IMR-90 (cell line): ENCODE results near the gene RIPOR3. TPM values are rescaled to one million over a fixed set of nuclear protein-coding genes. Genes with fewer than 3 reads are reported as not detected.

ENCODE experiments used
- ATAC-seq: fragments of 200-7000 bp; cut with Tn5 transposase; 2 replicates; pipeline ENCODE4 v1.9.1; 2020; ENCODE audit warnings: low read depth, mild to moderate bottlenecking, moderate library complexity
- BruUV-seq: library from RNA; stranded (reverse); fragments of 400-500 nt; replicated peaks from 2 replicates; lab custom pipeline; 2021; lab: Mats Ljungman, UMichigan
- CTCF ChIA-PET: fragments of 300-600 bp; formaldehyde crosslinking; extraction: SDS; loops from one replicate; lab custom pipeline; 2021; ENCODE audit warnings: antibody characterized with exemption; lab: Yijun Ruan, JAX
- POLR2A ChIA-PET: fragments of 300-600 bp; sonication (Branson Sonifier 250); formaldehyde crosslinking; loops from one replicate; lab custom pipeline; 2022; ENCODE audit warnings: antibody characterized with exemption; ENCODE audit not compliant: unreplicated experiment; lab: Charles Lee
- DNase-seq: peaks from one replicate; pipeline ENCODE4 v3.0.0; 2013
- H2AFZ ChIP-seq: replicated peaks from 2 replicates; pipeline ENCODE3; 2013; ENCODE audit warnings: low read length, mild to moderate bottlenecking; ENCODE audit not compliant: poor library complexity
- H2AK5ac ChIP-seq: 2 replicates; pipeline ENCODE4 v1.6.1; 2013; ENCODE audit warnings: low read depth, low read length, inconsistent platforms
- H2AK9ac ChIP-seq: replicated peaks from 2 replicates; pipeline ENCODE3; 2013; ENCODE audit warnings: mild to moderate bottlenecking, low read depth, low read length, moderate library complexity; ENCODE audit not compliant: poor library complexity
- H2BK120ac ChIP-seq: 2 replicates; pipeline ENCODE4 v1.6.1; 2013; ENCODE audit warnings: low read depth, low read length, inconsistent platforms
- H2BK15ac ChIP-seq: 3 replicates; pipeline ENCODE4 v1.6.1; 2013; ENCODE audit warnings: low read depth, low read length, inconsistent platforms
- H2BK20ac ChIP-seq: 2 replicates; pipeline ENCODE4 v1.6.1; 2013; ENCODE audit warnings: low read depth, mild to moderate bottlenecking, inconsistent platforms, low read length, moderate library complexity
- H2BK5ac ChIP-seq: 2 replicates; pipeline ENCODE4 v1.6.1; 2013; ENCODE audit warnings: mild to moderate bottlenecking, low read depth, low read length, inconsistent platforms; ENCODE audit not compliant: poor library complexity, severe bottlenecking
- H3K14ac ChIP-seq: replicated peaks from 2 replicates; pipeline ENCODE4 v1.6.1; 2013; ENCODE audit warnings: low read depth, low read length, inconsistent platforms
- H3K18ac ChIP-seq: 2 replicates; pipeline ENCODE4 v1.6.1; 2013; ENCODE audit warnings: low read depth, low read length, control low read depth
- H3K23ac ChIP-seq: 2 replicates; pipeline ENCODE4 v1.6.1; 2013; ENCODE audit warnings: low read depth, low read length, inconsistent platforms
- H3K27ac ChIP-seq: 2 replicates; pipeline ENCODE4 v1.5.1; 2013; ENCODE audit warnings: mild to moderate bottlenecking, control low read depth, low read length; ENCODE audit not compliant: insufficient read depth
- H3K27me3 ChIP-seq: 2 replicates; pipeline ENCODE4 v1.6.1; 2013; ENCODE audit warnings: low read length; ENCODE audit not compliant: control insufficient read depth, insufficient read depth
- H3K36me3 ChIP-seq: 2 replicates; pipeline ENCODE4 v1.6.1; 2013; ENCODE audit warnings: low read length, mixed read lengths; ENCODE audit not compliant: control insufficient read depth, insufficient read depth
- H3K4ac ChIP-seq: 2 replicates; pipeline ENCODE4 v1.6.1; 2013; ENCODE audit warnings: low read depth, low read length, inconsistent platforms
- H3K4me1 ChIP-seq: 2 replicates; pipeline ENCODE4 v1.6.1; 2013; ENCODE audit warnings: low read length, mixed read lengths; ENCODE audit not compliant: control insufficient read depth, insufficient read depth
- H3K4me2 ChIP-seq: 2 replicates; pipeline ENCODE4 v1.6.1; 2013; ENCODE audit warnings: low read depth, mild to moderate bottlenecking, control low read depth, low read length, moderate library complexity
- H3K4me3 ChIP-seq: 2 replicates; pipeline ENCODE4 v1.5.1; 2013; ENCODE audit warnings: low read depth, mild to moderate bottlenecking, control low read depth, low read length, moderate library complexity; ENCODE audit not compliant: insufficient read depth
- H3K56ac ChIP-seq: 2 replicates; pipeline ENCODE4 v1.6.1; 2013; ENCODE audit warnings: low read length, inconsistent platforms; ENCODE audit not compliant: insufficient read depth; ENCODE audit errors: extremely low read depth
- H3K79me1 ChIP-seq, 2 experiments: 2 replicates each; pipeline ENCODE4 v1.6.1; 2013; ENCODE audit warnings: low read length in 2 of 2, inconsistent platforms in 1 of 2, low read depth in 1 of 2
- H3K9ac ChIP-seq: 2 replicates; pipeline ENCODE4 v1.6.1; 2013; ENCODE audit warnings: low read depth, low read length, control low read depth
- H3K9me1 ChIP-seq: 2 replicates; pipeline ENCODE4 v1.6.1; 2013; ENCODE audit warnings: low read length, inconsistent platforms; ENCODE audit not compliant: insufficient read depth
- H3K9me3 ChIP-seq: 2 replicates; pipeline ENCODE4 v1.6.1; 2013; ENCODE audit warnings: low read length; ENCODE audit not compliant: control insufficient read depth, insufficient read depth
- H4K20me1 ChIP-seq: 2 replicates; pipeline ENCODE4 v1.6.1; 2013; ENCODE audit warnings: low read length, inconsistent platforms; ENCODE audit not compliant: insufficient read depth
- H4K5ac ChIP-seq: 2 replicates; pipeline ENCODE4 v1.6.1; 2013; ENCODE audit warnings: mild to moderate bottlenecking, low read depth, low read length, control low read depth
- H4K8ac ChIP-seq, 2 experiments: 2 replicates each; pipeline ENCODE4 v1.6.1; 2013; ENCODE audit warnings: low read depth in 2 of 2, low read length in 2 of 2, control low read depth in 1 of 2, inconsistent platforms in 1 of 2
- H4K91ac ChIP-seq: 2 replicates; pipeline ENCODE4 v1.6.1; 2013; ENCODE audit warnings: low read depth, low read length, inconsistent platforms; ENCODE audit not compliant: insufficient read depth
- MAFK ChIP-seq: IDR thresholded peaks from 2 replicates; pipeline ENCODE4 v1.6.1; 2012; ENCODE audit warnings: low read depth, low read length, improper control_type of control experiment
- RCOR1 ChIP-seq: IDR thresholded peaks from 2 replicates; pipeline ENCODE4 v1.6.1; 2012; ENCODE audit warnings: mild to moderate bottlenecking, low read length, improper control_type of control experiment; ENCODE audit not compliant: insufficient replicate concordance
- WGBS, 2 experiments: methylation state at CpG; one replicate each; pipeline versions ENCODE4 v1.1.5 to v1.1.7; 2013; ENCODE audit warnings: missing lambda C conversion rate in 2 of 2; ENCODE audit not compliant: insufficient read length in 1 of 2; ENCODE audit errors: extremely low coverage in 2 of 2; 5-methylcytosine and 5-hydroxymethylcytosine counted together
- dilution Hi-C: fragments of 300-500 bp; cut with HindIII; formaldehyde crosslinking; loops from one replicate; pipeline ENCODE4 v1.14.3; 2018; ENCODE audit warnings: low sequenced_read_pairs; ENCODE audit not compliant: unreplicated experiment
- in situ Hi-C: fragments of 300-500 bp; cut with MboI; formaldehyde crosslinking; loops from 3 replicates; pipeline ENCODE4 v1.14.3; 2019; ENCODE audit warnings: low sequenced_read_pairs, inconsistent platforms, mixed read lengths
- intact Hi-C: fragments of 100-400 bp; cut with micrococcal nuclease; formaldehyde crosslinking; loops from 2 replicates; pipeline ENCODE4 v1.10.0; 2022
- polyA plus RNA-seq, 3 experiments: library from polyadenylated mRNA; depleted of rRNA; stranded (reverse); fragments of >200 nt; gene quantifications; 2 replicates each; pipeline ENCODE4 v1.2.3, GENCODE V29; 2012; ENCODE audit warnings: low replicate concordance in 1 of 3
- total RNA-seq: library from RNA; depleted of rRNA; stranded (reverse); fragments of >200 nt; gene quantifications from 2 replicates; pipeline ENCODE4 v1.2.3, GENCODE V29; 2012

RIPOR3 gene
- total and polyA plus RNA-seq, 2 of the 4 experiments (the other 2 are of a cell fraction) = 0.54 to 1.7 TPM

DNA sequence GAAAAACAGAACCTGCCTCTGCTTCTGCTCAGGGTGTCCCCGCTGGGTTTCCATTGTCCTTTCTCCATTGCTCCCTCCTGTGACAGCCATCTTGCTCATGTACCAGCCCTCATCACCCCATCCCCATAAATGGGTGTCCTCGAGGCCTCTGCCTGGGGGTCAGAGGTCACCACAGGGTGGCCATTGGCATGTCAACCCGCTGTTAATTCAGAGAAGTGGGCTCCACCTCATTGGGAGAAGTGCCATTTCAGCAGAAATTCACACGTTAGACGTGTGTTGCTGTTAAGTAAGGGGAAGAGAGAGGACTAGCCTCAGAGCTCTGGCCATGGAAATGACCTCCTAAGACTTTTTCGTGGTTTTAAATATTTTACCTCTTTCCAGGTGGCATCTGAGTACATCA lies 109.2 kb downstream of the RIPOR3 start:
- no peak for ATAC-seq
- CTCF ChIA-PET = no interaction called here

More for the DNA sequence above, 109.2 kb downstream of the RIPOR3 start:
- H3K23ac ChIP-seq = no peak overlapping the region
- no peaks in the 10 kb centered on the region for H3K27me3 ChIP-seq
- no peak overlapping the region for H3K18ac ChIP-seq
- no peak overlapping the region for H2BK15ac ChIP-seq
- dilution Hi-C loops = no loop called here
- peaks cover 16 to 49% of the 10 kb centered on the region in 2 experiments for H3K79me1 ChIP-seq
- H4K20me1 ChIP-seq = peaks cover 22% of the 10 kb centered on the region
- H3K4me3 ChIP-seq = no peak overlapping the region
- H4K8ac ChIP-seq = no peak overlapping the region
- H2BK20ac ChIP-seq = no peak overlapping the region
- no peak overlapping the region for H2AK5ac ChIP-seq
- H3K9me1 ChIP-seq = no peaks in the 10 kb centered on the region
- no peak overlapping the region for H2BK120ac ChIP-seq
- H3K4ac ChIP-seq = no peak overlapping the region
- no TSS peak for BruUV-seq
- no peaks in the 10 kb centered on the region for H3K9me3 ChIP-seq
- no peak overlapping the region for H2AFZ ChIP-seq
- no peak overlapping the region for H3K14ac ChIP-seq
- H2BK5ac ChIP-seq = no peak overlapping the region
- no peak overlapping the region for H2AK9ac ChIP-seq
- peaks cover 6% of the 10 kb centered on the region; the same call in 1 of the 2 replicates for H3K4me1 ChIP-seq
- no peak for TF ChIP-seq RCOR1
- TF ChIP-seq MAFK = peak; percentile 47; the same call in 1 of the 2 replicates
- 100% methylated on average over 1 of the region's 6 CpGs; no CpG with 5 or more reads in 1 of the 2 experiments for WGBS, 2 experiments
- no peak overlapping the region for H3K27ac ChIP-seq
- no peak overlapping the region for H3K4me2 ChIP-seq
- H3K9ac ChIP-seq = no peak overlapping the region
- in situ Hi-C loops = no loop called here
- H3K36me3 ChIP-seq = peaks cover 84% of the 10 kb centered on the region
- intact Hi-C loops = no loop called here
- no peak overlapping the region; the same call in 1 of the 2 replicates for H4K5ac ChIP-seq
- H4K91ac ChIP-seq = no peak overlapping the region
- no peak overlapping the region for H3K56ac ChIP-seq
- no peak for DNase-seq
- POLR2A ChIA-PET = no interaction called here
